HG03039 (cell line): ENCODE measurements around the gene FAM193B.
"Not testable (repeated sequence)": the region's sequence is repeated elsewhere in the genome, so short reads cannot be mapped to it uniquely, and the experiment has no call there.

ENCODE experiments used
- ATAC-seq: cut with Tn5 transposase; IDR thresholded peaks from one replicate; pipeline ENCODE4 v1.9.1; 2021; ENCODE audit warnings: mild to moderate bottlenecking, moderate library complexity; ENCODE audit not compliant: unreplicated experiment

The FAM193B gene

GRCh38 chr5:177487975-177488374 lies 66.4 kb downstream of the FAM193B start:
- no peak for ATAC-seq

GRCh38 chr5:177487144-177487543 lies 67.2 kb downstream of the FAM193B start:
- no peak for ATAC-seq

- no peak for ATAC-seq
Observed at GRCh38 chr5:177486256-177486655, 68.1 kb downstream of the FAM193B start.

- ATAC-seq, result not testable (repeated sequence)
Observed at GRCh38 chr5:177485753-177486152, 68.6 kb downstream of the FAM193B start.

GRCh38 chr5:177484902-177485549 lies 69.3 kb downstream of the FAM193B start:
- no peak for ATAC-seq

GRCh38 chr5:177483994-177484901 lies 70.1 kb downstream of the FAM193B start:
- no peak for ATAC-seq

GRCh38 chr5:177483042-177483441 lies 71.3 kb downstream of the FAM193B start:
- ATAC-seq, result no peak

GRCh38 chr5:177482359-177482795 lies 72.0 kb downstream of the FAM193B start:
- no peak for ATAC-seq

GRCh38 chr5:177479774-177480173 lies 74.6 kb downstream of the FAM193B start:
- no peak for ATAC-seq

GRCh38 chr5:177478711-177479646 lies 75.4 kb downstream of the FAM193B start:
- ATAC-seq, result no peak

- ATAC-seq, result no peak
Observed at GRCh38 chr5:177477701-177478477, 76.5 kb downstream of the FAM193B start.

GRCh38 chr5:177476531-177477233 lies 77.7 kb downstream of the FAM193B start:
- ATAC-seq, result no peak

GRCh38 chr5:177475563-177476427 lies 78.6 kb downstream of the FAM193B start:
- no peak for ATAC-seq

GRCh38 chr5:177474846-177475562 lies 79.4 kb downstream of the FAM193B start:
- ATAC-seq, result no peak

- no peak for ATAC-seq
Observed at GRCh38 chr5:177474002-177474476, 80.3 kb downstream of the FAM193B start.

GRCh38 chr5:177473443-177474001 lies 80.8 kb downstream of the FAM193B start, which contains the start of gene DBN1:
Gene DBN1 (minus strand): TSS chr5:177473634. CDS start chr5:177473521, 113 bp downstream.
- ATAC-seq, result no peak
